GM23338 (cell line): Measurements from ENCODE around the gene AP2A2. TPM values are rescaled to one million over a fixed set of nuclear protein-coding genes. Genes with fewer than 3 reads are reported as not detected.

Experiments
- ATAC-seq: fragments of 200-7000 bp; cut with Tn5 transposase; 3 replicates; pipeline ENCODE4 v1.9.1; 2020
- DNase-seq: peaks from one replicate; pipeline ENCODE4 v3.0.0-alpha.2; 2015; ENCODE audit warnings: low spot score
- H2AFZ ChIP-seq: fragments of 200-600 bp; sonication (generic); 2 replicates; pipeline ENCODE4 v1.8.0; 2016; ENCODE audit warnings: antibody characterized with exemption, mild to moderate bottlenecking, moderate library complexity
- H3F3A ChIP-seq: fragments of 200-600 bp; sonication (generic); replicated peaks from 2 replicates; pipeline ENCODE4 v1.8.0; 2017; ENCODE audit warnings: antibody characterized with exemption, mixed run types, low read depth
- H3K27ac ChIP-seq: fragments of 200-600 bp; sonication (generic); 2 replicates; pipeline ENCODE4 v1.6.1; 2016; ENCODE audit warnings: low read depth
- H3K27me3 ChIP-seq: fragments of 200-600 bp; sonication (generic); 2 replicates; pipeline ENCODE4 v1.8.0; 2016; ENCODE audit warnings: mild to moderate bottlenecking, mixed run types, moderate library complexity; ENCODE audit not compliant: insufficient read depth
- H3K36me3 ChIP-seq: fragments of 200-600 bp; sonication (generic); 2 replicates; pipeline ENCODE4 v1.8.0; 2016; ENCODE audit warnings: mild to moderate bottlenecking; ENCODE audit not compliant: insufficient read depth
- H3K4me1 ChIP-seq: fragments of 200-600 bp; sonication (generic); 2 replicates; pipeline ENCODE4 v1.8.0; 2016; ENCODE audit warnings: mild to moderate bottlenecking, moderate library complexity; ENCODE audit not compliant: insufficient read depth
- H3K4me2 ChIP-seq: fragments of 200-600 bp; sonication (generic); 2 replicates; pipeline ENCODE4 v1.7.1; 2017; ENCODE audit warnings: mixed run types
- H3K4me3 ChIP-seq: fragments of 200-600 bp; sonication (generic); 2 replicates; pipeline ENCODE4 v1.6.1; 2016; ENCODE audit warnings: mixed run types
- H3K79me2 ChIP-seq: fragments of 200-600 bp; sonication (generic); replicated peaks from 2 replicates; pipeline ENCODE4 v1.8.0; 2017; ENCODE audit warnings: mild to moderate bottlenecking; ENCODE audit not compliant: insufficient read depth
- H3K9me2 ChIP-seq: fragments of 200-600 bp; sonication (generic); 2 replicates; pipeline ENCODE4 v1.8.0; 2017; ENCODE audit not compliant: insufficient read depth
- H4K20me1 ChIP-seq: fragments of 200-600 bp; sonication (generic); replicated peaks from 2 replicates; pipeline ENCODE4 v1.8.0; 2017; ENCODE audit warnings: mild to moderate bottlenecking; ENCODE audit not compliant: insufficient read depth
- H3K27ac Mint-ChIP-seq: 2 replicates; pipeline ENCODE4 v1.8.0; 2020; ENCODE audit warnings: inconsistent platforms, mild to moderate bottlenecking, moderate library complexity, mixed read lengths
- H3K27me3 Mint-ChIP-seq: 3 replicates; pipeline ENCODE4 v1.8.0; 2022; ENCODE audit warnings: low read depth, mild to moderate bottlenecking, moderate library complexity, mixed read lengths, inconsistent platforms; ENCODE audit not compliant: insufficient read depth, poor library complexity
- H3K36me3 Mint-ChIP-seq: 3 replicates; pipeline ENCODE4 v1.8.0; 2021; ENCODE audit warnings: low read depth, mild to moderate bottlenecking, inconsistent platforms, moderate library complexity, mixed read lengths
- H3K4me1 Mint-ChIP-seq: 3 replicates; pipeline ENCODE4 v1.8.0; 2020; ENCODE audit warnings: mild to moderate bottlenecking, inconsistent platforms, mixed read lengths
- H3K4me3 Mint-ChIP-seq: 3 replicates; pipeline ENCODE4 v1.8.0; 2021; ENCODE audit warnings: moderate library complexity, mild to moderate bottlenecking, inconsistent platforms, mixed read lengths
- H3K9me3 Mint-ChIP-seq: 3 replicates; pipeline ENCODE4 v1.8.0; 2020; ENCODE audit warnings: moderate library complexity, mild to moderate bottlenecking, inconsistent platforms, mixed read lengths
- CREB1 ChIP-seq: fragments of 250-450 bp; sonication (Bioruptor Pico); IDR thresholded peaks from 2 replicates; pipeline ENCODE4 v1.5.0; 2020; ENCODE audit warnings: low read depth, mild to moderate bottlenecking, moderate library complexity
- ETS1 ChIP-seq: IDR thresholded peaks from 2 replicates; pipeline ENCODE4 v1.6.1; 2016; ENCODE audit warnings: antibody characterized with exemption
- EZH2 ChIP-seq: fragments of 200-600 bp; sonication (generic); IDR thresholded peaks from one replicate; pipeline ENCODE4 v1.8.0; 2017; ENCODE audit warnings: antibody characterized with exemption, mild to moderate bottlenecking, low read depth; ENCODE audit not compliant: unreplicated experiment
- JUNB ChIP-seq: IDR thresholded peaks from one replicate; pipeline ENCODE4 v1.6.1; 2016; ENCODE audit warnings: antibody characterized with exemption; ENCODE audit not compliant: unreplicated experiment
- NANOG ChIP-seq: IDR thresholded peaks from 2 replicates; pipeline ENCODE4 v1.6.1; 2016; ENCODE audit warnings: antibody characterized with exemption, borderline replicate concordance
- POLR2AphosphoS5 ChIP-seq: IDR thresholded peaks from 2 replicates; pipeline ENCODE4 v1.6.1; 2016; ENCODE audit warnings: antibody characterized with exemption, low read depth
- STAT1 ChIP-seq: IDR thresholded peaks from one replicate; pipeline ENCODE4 v1.6.1; 2016; ENCODE audit warnings: antibody characterized with exemption; ENCODE audit not compliant: unreplicated experiment
- ZNF114 ChIP-seq: fragments of 250-450 bp; sonication (Bioruptor Pico); IDR thresholded peaks from 2 replicates; pipeline ENCODE4 v1.5.0; 2020; ENCODE audit warnings: mild to moderate bottlenecking, moderate library complexity
- ZNF331 ChIP-seq: fragments of 250-450 bp; sonication (Bioruptor Pico); IDR thresholded peaks from 2 replicates; pipeline ENCODE4 v1.5.0; 2020; ENCODE audit warnings: low read depth, mild to moderate bottlenecking, moderate library complexity
- ZNF462 ChIP-seq: fragments of 250-450 bp; sonication (Bioruptor Pico); IDR thresholded peaks from 2 replicates; pipeline ENCODE4 v1.5.0; 2020; ENCODE audit warnings: mild to moderate bottlenecking, moderate library complexity
- polyA plus RNA-seq: library from polyadenylated mRNA; unstranded; fragments of >200 nt; fragmentation: Nextera tagmentation; extraction: Ambion mirVana; gene quantifications from 2 replicates; pipeline ENCODE4 v1.2.1, GENCODE V29; 2016
- total RNA-seq: library from RNA; depleted of rRNA; stranded (reverse); fragments of >200 nt; shearing (Covaris generic); gene quantifications from 2 replicates; pipeline ENCODE4 v1.2.3, GENCODE V29; 2014
- TF ChIP-seq, protein P1 (sequence below), 2 experiments: fragments of 200-600 bp in 1 of 2; sonication (generic) in 1 of 2; conservative IDR thresholded peaks; 2 replicates each; pipeline versions ENCODE4 v1.5.1 to v1.6.1; 2016 to 2017; ENCODE audit warnings: antibody characterized with exemption in 2 of 2, low read depth in 2 of 2, mild to moderate bottlenecking in 2 of 2, moderate library complexity in 1 of 2
- TF ChIP-seq, protein P2 (sequence below): IDR thresholded peaks from one replicate; pipeline ENCODE4 v1.6.1; 2018; ENCODE audit warnings: antibody characterized with exemption; ENCODE audit not compliant: unreplicated experiment

AP2A2 gene
- total and polyA plus RNA-seq, 2 experiments from 2014 or later = 23.7 to 47.5 TPM

DNA sequence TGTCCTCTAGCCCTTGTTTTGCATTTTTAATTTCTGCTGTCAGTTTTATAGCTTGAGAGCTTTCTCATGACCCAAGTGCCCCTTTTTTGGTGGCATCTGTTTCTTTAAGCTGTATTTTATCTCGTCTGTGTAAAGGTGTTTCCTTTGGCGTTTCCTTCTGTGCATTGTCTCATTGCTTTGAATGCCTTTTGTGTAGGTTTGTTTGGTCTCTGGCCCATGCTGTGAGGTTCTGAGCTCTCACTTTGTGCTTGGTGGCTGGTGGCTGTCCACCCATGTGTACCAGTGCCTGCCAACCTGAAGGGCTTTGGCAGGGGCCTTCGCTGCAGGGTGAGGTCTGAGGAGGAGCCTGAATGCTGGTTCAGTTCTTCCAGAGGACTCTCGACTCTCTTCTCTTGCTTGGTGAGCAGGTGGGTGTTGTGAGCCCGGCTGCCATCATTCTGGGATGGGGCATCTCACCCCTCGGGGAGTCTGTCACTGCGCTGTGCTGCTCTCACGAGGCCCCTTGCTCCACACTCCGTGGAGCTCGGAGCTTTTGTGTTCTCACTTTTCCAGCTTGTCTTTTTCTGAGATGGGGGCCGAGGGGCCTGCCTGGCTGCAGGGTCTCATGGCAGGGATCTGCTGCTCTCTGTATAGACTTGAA, 14.9 kb downstream of the AP2A2 start (continued):
- TF ChIP-seq ZNF462 (CRISPR knock-in tag) (no peak), NANOG (no peak), STAT1 (no peak), EZH2 (no peak)
- TF ChIP-seq, protein P1, sequence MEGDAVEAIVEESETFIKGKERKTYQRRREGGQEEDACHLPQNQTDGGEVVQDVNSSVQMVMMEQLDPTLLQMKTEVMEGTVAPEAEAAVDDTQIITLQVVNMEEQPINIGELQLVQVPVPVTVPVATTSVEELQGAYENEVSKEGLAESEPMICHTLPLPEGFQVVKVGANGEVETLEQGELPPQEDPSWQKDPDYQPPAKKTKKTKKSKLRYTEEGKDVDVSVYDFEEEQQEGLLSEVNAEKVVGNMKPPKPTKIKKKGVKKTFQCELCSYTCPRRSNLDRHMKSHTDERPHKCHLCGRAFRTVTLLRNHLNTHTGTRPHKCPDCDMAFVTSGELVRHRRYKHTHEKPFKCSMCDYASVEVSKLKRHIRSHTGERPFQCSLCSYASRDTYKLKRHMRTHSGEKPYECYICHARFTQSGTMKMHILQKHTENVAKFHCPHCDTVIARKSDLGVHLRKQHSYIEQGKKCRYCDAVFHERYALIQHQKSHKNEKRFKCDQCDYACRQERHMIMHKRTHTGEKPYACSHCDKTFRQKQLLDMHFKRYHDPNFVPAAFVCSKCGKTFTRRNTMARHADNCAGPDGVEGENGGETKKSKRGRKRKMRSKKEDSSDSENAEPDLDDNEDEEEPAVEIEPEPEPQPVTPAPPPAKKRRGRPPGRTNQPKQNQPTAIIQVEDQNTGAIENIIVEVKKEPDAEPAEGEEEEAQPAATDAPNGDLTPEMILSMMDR (conservative IDR thresholded peaks at IDR 0.05; ENCODE audit: low read depth in 2 of 2) = no peak

DNA sequence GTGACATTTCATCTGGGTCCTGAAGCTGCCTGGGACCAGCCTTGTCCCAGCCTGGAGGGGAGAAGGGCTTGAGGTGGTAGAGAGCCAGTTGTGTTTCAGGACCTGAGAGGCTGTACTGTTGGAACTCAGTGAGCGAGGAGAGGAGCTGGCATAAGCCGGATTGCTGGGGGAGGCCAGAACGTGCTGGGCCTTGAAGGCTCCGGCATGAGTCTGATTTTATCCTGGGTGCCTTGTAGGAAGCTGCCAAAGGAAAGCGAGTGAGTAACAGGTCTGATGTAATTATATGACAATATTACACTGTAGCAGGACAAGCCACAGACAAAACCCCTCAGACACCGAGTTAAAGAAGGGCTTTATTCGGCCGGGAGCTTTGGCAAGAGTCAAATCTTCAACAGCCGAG, 17.2 kb downstream of the AP2A2 start:
- Histone ChIP-seq H4K20me1 (no peaks in the 10 kb centered on the region), H3K4me2 (peak overlapping the region; percentile 1; the same call in 1 of the 2 replicates), H3K36me3 (no peaks in the 10 kb centered on the region), H3K79me2 (peaks cover 80% of the 10 kb centered on the region), H3K4me1 (peaks cover 64% of the 10 kb centered on the region), H2AFZ (no peak overlapping the region), H3F3A (peaks cover 3% of the 10 kb centered on the region), H3K9me2 (no peaks in the 10 kb centered on the region), H3K27me3 (no peaks in the 10 kb centered on the region), H3K27ac (peak overlapping the region; percentile 89), H3K4me3 (no peak overlapping the region)
- H3K27me3 Mint-ChIP-seq = peaks cover 5% of the 10 kb centered on the region
- H3K4me1 Mint-ChIP-seq = peaks cover 63% of the 10 kb centered on the region
- H3K9me3 Mint-ChIP-seq = no peaks in the 10 kb centered on the region; the same call in 2 of the 3 replicates
- H3K36me3 Mint-ChIP-seq = peaks cover 10% of the 10 kb centered on the region
- DNase-seq = no peak
- H3K27ac Mint-ChIP-seq = peak overlapping the region; percentile 98
- no peak overlapping the region for H3K4me3 Mint-ChIP-seq
- no peak for ATAC-seq
- no peak for TF ChIP-seq ZNF114 (CRISPR knock-in tag)
- no peak for TF ChIP-seq JUNB
- no peak for TF ChIP-seq NANOG
- TF ChIP-seq EZH2 = no peak
- TF ChIP-seq ZNF331 (CRISPR knock-in tag) = no peak
- TF ChIP-seq, protein P2, sequence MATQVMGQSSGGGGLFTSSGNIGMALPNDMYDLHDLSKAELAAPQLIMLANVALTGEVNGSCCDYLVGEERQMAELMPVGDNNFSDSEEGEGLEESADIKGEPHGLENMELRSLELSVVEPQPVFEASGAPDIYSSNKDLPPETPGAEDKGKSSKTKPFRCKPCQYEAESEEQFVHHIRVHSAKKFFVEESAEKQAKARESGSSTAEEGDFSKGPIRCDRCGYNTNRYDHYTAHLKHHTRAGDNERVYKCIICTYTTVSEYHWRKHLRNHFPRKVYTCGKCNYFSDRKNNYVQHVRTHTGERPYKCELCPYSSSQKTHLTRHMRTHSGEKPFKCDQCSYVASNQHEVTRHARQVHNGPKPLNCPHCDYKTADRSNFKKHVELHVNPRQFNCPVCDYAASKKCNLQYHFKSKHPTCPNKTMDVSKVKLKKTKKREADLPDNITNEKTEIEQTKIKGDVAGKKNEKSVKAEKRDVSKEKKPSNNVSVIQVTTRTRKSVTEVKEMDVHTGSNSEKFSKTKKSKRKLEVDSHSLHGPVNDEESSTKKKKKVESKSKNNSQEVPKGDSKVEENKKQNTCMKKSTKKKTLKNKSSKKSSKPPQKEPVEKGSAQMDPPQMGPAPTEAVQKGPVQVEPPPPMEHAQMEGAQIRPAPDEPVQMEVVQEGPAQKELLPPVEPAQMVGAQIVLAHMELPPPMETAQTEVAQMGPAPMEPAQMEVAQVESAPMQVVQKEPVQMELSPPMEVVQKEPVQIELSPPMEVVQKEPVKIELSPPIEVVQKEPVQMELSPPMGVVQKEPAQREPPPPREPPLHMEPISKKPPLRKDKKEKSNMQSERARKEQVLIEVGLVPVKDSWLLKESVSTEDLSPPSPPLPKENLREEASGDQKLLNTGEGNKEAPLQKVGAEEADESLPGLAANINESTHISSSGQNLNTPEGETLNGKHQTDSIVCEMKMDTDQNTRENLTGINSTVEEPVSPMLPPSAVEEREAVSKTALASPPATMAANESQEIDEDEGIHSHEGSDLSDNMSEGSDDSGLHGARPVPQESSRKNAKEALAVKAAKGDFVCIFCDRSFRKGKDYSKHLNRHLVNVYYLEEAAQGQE = no peak
- no peak for TF ChIP-seq POLR2AphosphoS5
- no peak for TF ChIP-seq CREB1 (CRISPR knock-in tag)
- TF ChIP-seq ETS1 = no peak
